Measurements from ENCODE around the gene ATG13.

The ATG13 gene

DNA sequence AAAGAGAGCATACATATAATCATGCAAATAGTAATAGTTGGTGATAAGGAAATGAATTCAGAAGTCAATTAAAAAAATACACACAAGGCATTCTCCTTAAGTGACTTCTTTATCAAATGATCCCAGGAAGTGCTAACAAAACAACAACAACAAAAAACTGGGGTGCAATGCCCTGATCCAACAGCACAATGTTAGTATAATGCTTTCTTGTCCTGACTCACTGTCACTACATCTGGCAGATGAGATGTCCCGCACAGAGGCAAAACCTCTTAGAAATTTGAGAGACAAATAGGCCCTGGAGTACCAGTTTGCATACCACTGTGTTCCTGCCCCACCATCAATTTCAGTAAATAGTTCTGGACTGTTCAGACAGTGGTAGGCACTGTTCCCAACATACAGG lies 12.6 kb upstream of the ATG13 start:
- TF ChIP-seq, protein P1, sequence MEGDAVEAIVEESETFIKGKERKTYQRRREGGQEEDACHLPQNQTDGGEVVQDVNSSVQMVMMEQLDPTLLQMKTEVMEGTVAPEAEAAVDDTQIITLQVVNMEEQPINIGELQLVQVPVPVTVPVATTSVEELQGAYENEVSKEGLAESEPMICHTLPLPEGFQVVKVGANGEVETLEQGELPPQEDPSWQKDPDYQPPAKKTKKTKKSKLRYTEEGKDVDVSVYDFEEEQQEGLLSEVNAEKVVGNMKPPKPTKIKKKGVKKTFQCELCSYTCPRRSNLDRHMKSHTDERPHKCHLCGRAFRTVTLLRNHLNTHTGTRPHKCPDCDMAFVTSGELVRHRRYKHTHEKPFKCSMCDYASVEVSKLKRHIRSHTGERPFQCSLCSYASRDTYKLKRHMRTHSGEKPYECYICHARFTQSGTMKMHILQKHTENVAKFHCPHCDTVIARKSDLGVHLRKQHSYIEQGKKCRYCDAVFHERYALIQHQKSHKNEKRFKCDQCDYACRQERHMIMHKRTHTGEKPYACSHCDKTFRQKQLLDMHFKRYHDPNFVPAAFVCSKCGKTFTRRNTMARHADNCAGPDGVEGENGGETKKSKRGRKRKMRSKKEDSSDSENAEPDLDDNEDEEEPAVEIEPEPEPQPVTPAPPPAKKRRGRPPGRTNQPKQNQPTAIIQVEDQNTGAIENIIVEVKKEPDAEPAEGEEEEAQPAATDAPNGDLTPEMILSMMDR (IDR thresholded peaks at IDR 0.05; ENCODE audit: poor library complexity, severe bottlenecking): no peak
- H3K4me3 ChIP-seq (ENCODE audit: severe bottlenecking): no peak overlapping the region
- no peak for DNase-seq (ENCODE audit: low spot score)
- H3K27ac ChIP-seq (ENCODE audit: poor library complexity, severe bottlenecking): no peak overlapping the region
- no peaks in the 10 kb centered on the region for H3K36me3 ChIP-seq (ENCODE audit: low read depth)
- no peak for ATAC-seq (ENCODE audit: low read depth)
- no peaks in the 10 kb centered on the region for H3K9me3 ChIP-seq (ENCODE audit: severe bottlenecking)
- no peaks in the 10 kb centered on the region for H3K4me1 ChIP-seq (ENCODE audit: insufficient read depth, poor library complexity, severe bottlenecking)
- H3K27me3 ChIP-seq (ENCODE audit: insufficient read depth, poor library complexity, severe bottlenecking): no peaks in the 10 kb centered on the region

- Histone ChIP-seq H3K27ac (ENCODE audit: poor library complexity, severe bottlenecking) (no peak overlapping the region), H3K27me3 (ENCODE audit: insufficient read depth, poor library complexity, severe bottlenecking) (no peaks in the 10 kb centered on the region)
Measured at GRCh38 chr11:46607516-46607915, 9.8 kb upstream of the ATG13 start.

DNA sequence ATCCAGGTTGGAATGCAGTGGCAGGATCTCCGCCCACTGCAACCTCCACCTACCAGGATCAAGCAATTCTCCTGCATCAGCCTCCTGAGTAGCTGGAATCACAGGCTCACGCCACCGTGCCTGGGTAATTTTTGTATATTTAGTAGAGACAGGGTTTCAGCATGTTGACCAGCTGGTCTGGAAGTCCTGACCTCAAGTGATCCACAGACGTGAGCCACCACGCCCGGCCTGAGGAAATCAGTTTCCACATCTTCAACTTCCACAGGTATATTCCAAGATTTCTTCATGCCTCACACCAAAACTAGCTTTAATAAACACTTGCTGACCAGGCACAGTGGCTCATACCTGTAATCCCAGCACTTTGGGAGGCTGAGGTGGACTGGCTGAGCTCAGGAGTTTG lies 8.0 kb upstream of the ATG13 start:
- Histone ChIP-seq H3K9me3 (ENCODE audit: severe bottlenecking) (no peaks in the 10 kb centered on the region), H3K27me3 (ENCODE audit: insufficient read depth, poor library complexity, severe bottlenecking) (no peaks in the 10 kb centered on the region), H3K4me1 (ENCODE audit: insufficient read depth, poor library complexity, severe bottlenecking) (no peaks in the 10 kb centered on the region), H3K4me3 (ENCODE audit: severe bottlenecking) (no peak overlapping the region), H3K27ac (ENCODE audit: poor library complexity, severe bottlenecking) (no peak overlapping the region), H3K36me3 (ENCODE audit: low read depth) (no peaks in the 10 kb centered on the region)
- no peak for ATAC-seq (ENCODE audit: low read depth)
- TF ChIP-seq, protein P1 (IDR thresholded peaks at IDR 0.05; ENCODE audit: poor library complexity, severe bottlenecking): no peak
- no peak for DNase-seq (ENCODE audit: low spot score)

More at GRCh38 chr11:46607516-46607915, 9.8 kb upstream of the ATG13 start:
- no peaks in the 10 kb centered on the region for H3K4me1 ChIP-seq (ENCODE audit: insufficient read depth, poor library complexity, severe bottlenecking)
- TF ChIP-seq, protein P1 (IDR thresholded peaks at IDR 0.05; ENCODE audit: poor library complexity, severe bottlenecking): no peak
- DNase-seq (ENCODE audit: low spot score) (no peak), ATAC-seq (ENCODE audit: low read depth) (no peak)
- no peaks in the 10 kb centered on the region for H3K36me3 ChIP-seq (ENCODE audit: low read depth)
- no peaks in the 10 kb centered on the region for H3K9me3 ChIP-seq (ENCODE audit: severe bottlenecking)
- H3K4me3 ChIP-seq (ENCODE audit: severe bottlenecking): no peak overlapping the region

DNA sequence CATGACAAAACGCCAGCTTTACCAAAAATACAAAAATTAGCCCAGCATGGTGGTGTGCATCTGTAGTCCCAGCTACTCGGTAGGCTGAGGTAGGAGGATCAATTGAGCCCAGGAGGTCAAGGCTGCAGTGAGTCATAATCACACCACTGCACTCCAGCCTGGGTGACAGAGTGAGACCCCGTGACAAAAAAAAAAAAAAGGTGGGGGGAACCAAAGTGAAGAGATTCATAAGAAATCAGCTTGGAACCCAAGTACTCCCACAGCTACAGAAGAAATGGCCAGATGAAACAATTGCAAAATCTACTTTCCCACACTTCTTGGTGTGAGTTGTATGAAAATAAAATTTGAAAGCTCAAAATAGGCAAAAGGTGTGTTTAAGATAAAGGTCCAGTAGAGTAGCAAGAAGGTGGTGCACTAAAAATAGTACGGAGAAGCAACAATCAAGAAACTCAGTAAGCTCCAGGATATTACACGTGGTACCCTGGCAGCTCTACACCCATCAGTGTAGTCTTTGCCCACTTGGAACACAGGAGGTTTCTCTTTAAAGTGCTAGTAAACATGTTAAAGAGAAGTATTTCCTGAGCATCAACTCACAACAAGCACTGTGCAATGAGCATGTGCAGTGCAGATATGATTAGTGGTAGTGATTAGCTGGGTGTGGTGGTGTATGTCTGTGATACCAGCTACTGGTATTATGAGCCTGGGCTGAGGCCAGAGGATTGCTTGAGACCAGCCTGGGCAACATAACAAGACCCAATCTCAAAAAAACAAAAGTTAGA lies 5.6 kb upstream of the ATG13 start:
- TF ChIP-seq, protein P1 (IDR thresholded peaks at IDR 0.05; ENCODE audit: poor library complexity, severe bottlenecking): no peak
- DNase-seq (ENCODE audit: low spot score) (no peak), ATAC-seq (ENCODE audit: low read depth) (peak; percentile 19; the same call in 1 of the 3 replicates)
- H3K27me3 ChIP-seq (ENCODE audit: insufficient read depth, poor library complexity, severe bottlenecking): no peaks in the 10 kb centered on the region
- H3K27ac ChIP-seq (ENCODE audit: poor library complexity, severe bottlenecking): no peak overlapping the region
- H3K9me3 ChIP-seq (ENCODE audit: severe bottlenecking): no peaks in the 10 kb centered on the region
- peaks cover 7% of the 10 kb centered on the region for H3K4me1 ChIP-seq (ENCODE audit: insufficient read depth, poor library complexity, severe bottlenecking)
- H3K36me3 ChIP-seq (ENCODE audit: low read depth): no peaks in the 10 kb centered on the region
- H3K4me3 ChIP-seq (ENCODE audit: severe bottlenecking): no peak overlapping the region

- TF ChIP-seq, protein P1 (IDR thresholded peaks at IDR 0.05; ENCODE audit: poor library complexity, severe bottlenecking): no peak
- H3K9me3 ChIP-seq (ENCODE audit: severe bottlenecking): no peaks in the 10 kb centered on the region
- ATAC-seq (ENCODE audit: low read depth) (no peak), DNase-seq (ENCODE audit: low spot score) (no peak)
- H3K4me1 ChIP-seq (ENCODE audit: insufficient read depth, poor library complexity, severe bottlenecking): peaks cover 7% of the 10 kb centered on the region
- H3K27me3 ChIP-seq (ENCODE audit: insufficient read depth, poor library complexity, severe bottlenecking): no peaks in the 10 kb centered on the region
- H3K27ac ChIP-seq (ENCODE audit: poor library complexity, severe bottlenecking): no peak overlapping the region
- no peaks in the 10 kb centered on the region for H3K36me3 ChIP-seq (ENCODE audit: low read depth)
- H3K4me3 ChIP-seq (ENCODE audit: severe bottlenecking): no peak overlapping the region
Measured at GRCh38 chr11:46612326-46612725, 5.0 kb upstream of the ATG13 start.
